C4-2B (cell line): Measurements from ENCODE around the gene HPDL.

Experiments used
- H3K27ac ChIP-seq: fragments of 450-650 bp; 2 replicates; pipeline ENCODE4 v1.5.1; 2017
- CTCF ChIP-seq: fragments of 450-650 bp; conservative IDR thresholded peaks from 2 replicates; pipeline ENCODE4 v1.5.1; 2017; ENCODE audit warnings: mild to moderate bottlenecking
- ZFX ChIP-seq: fragments of 450-650 bp; IDR thresholded peaks from 2 replicates; pipeline ENCODE4 v1.6.1; 2017

Gene HPDL

DNA sequence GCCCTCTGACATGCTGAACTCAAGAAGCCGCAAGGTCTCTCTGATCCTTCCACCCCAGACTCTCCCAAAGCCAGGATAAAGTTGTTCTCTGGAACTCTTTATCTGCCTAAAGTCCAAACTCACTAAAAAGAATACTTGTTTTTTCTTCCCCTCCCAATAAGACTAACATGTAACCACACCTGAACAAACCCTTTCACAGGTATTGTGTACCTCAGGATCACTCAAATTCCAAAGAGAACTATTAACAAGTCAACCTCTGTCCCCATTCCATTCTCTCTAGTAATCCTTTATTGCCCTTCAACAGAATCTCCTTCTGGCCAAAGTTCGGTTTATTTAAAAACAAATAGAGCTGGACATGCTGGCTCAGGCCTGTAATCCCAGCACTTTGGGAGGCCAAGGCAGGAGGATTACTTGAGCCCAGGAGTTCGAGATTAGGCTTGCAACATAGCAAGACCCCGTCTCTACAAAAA is 9.2 kb downstream of the HPDL start:
- TF ChIP-seq ZFX: no peak
- no peak overlapping the region for H3K27ac ChIP-seq

- no peak overlapping the region for H3K27ac ChIP-seq
- TF ChIP-seq CTCF (no peak), ZFX (no peak)
These were observed 11.1 kb downstream of the HPDL start for GRCh38 chr1:45337630-45338325.

DNA sequence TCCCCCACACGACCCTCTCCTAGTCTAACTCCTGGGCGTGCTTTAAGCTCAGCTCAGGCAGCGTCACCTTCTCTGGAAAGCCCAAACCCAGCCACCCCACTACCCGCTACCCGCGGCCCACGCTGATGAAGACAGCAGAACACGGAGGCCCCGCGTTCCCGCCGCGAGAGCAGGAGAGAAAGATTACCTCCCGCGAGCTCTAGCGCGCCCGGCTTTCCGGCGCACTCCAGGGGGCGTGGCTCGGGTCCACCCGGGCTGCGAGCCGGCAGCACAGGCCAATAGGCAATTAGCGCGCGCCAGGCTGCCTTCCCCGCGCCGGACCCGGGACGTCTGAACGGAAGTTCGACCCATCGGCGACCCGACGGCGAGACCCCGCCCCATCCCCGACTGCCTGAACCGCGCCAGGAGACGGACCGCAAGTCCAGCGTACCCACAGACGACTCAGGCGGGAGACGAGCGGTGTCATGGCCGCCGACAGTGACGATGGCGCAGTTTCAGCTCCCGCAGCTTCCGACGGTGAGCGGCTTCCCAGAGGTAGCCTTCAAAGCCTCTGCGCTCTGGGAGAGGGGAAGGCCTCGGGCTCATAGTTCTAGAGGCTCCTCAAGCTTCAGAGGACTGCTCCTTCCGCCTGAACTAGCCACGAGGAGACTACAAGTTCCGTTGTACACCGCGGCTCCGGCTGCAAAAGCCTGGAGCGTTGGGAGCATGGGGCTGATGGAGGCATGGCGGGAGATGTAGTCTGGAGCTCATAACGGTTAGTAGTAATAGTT is 13.3 kb downstream of the HPDL start, which contains the start of the genes MUTYH and TOE1:
MUTYH (minus strand) TSS at position 652 of the 770 bp plus-strand sequence. CDS start 5,935 bp downstream, outside the sequence.
TOE1 (plus strand) TSS at position 382 of the 770 bp plus-strand sequence; CDS start at position 465, 83 bp downstream.
- TF ChIP-seq CTCF (no peak), ZFX (no peak; the same call in 1 of the 2 replicates)
- peak within 1 kb of the TSS; percentile 94 for H3K27ac ChIP-seq

- no peak for TF ChIP-seq ZFX
- H3K27ac ChIP-seq: peak overlapping the region; percentile 94
These were observed 14.2 kb downstream of the HPDL start for GRCh38 chr1:45340816-45341466.

DNA sequence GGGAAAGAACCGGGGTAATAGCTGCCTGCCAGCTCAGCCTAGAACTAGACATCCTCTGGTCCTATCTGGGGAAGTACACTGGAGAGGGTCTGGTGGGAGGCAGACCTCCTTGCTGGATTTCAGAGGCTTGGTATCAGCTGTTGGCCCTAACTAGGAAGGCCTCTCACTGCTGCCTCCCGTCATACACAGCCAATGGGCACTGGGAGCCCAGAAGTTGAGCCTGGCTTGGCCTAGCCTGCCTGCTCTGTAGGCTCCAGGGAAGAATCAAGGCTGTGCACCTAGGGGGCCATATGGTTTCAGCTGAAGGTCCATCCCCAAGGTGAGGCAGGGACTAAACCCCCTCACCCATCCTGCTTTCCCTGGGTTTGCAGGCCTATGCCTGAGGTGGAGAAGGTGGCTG is 17.8 kb downstream of the HPDL start:
- TF ChIP-seq ZFX: no peak
- no peak for TF ChIP-seq CTCF
- no peak overlapping the region for H3K27ac ChIP-seq

GRCh38 chr1:45345014-45345413 is 18.3 kb downstream of the HPDL start:
- no peak for TF ChIP-seq ZFX
- TF ChIP-seq CTCF: no peak
- H3K27ac ChIP-seq: no peak overlapping the region

DNA sequence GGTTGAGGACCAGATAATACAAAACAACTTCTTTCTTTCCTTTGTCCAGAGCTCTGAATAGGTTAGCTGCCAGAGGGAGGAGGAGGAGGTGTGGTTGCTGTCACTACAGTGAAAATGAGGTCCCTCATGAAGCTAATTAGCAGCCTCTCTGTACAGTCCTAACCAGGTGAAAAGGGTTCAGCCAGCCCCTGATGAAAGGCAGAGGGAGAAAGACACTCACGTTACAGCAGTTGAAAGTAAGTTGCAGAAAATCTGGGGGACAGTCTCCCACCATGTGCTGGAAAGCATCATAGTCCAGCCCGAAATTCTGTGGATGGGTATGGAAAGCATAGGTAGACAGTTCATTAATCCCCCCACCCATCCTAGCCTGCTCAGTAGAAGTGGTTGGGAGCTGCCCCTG is 19.8 kb downstream of the HPDL start:
- TF ChIP-seq CTCF: no peak
- no peak for TF ChIP-seq ZFX
- H3K27ac ChIP-seq: no peak overlapping the region

DNA sequence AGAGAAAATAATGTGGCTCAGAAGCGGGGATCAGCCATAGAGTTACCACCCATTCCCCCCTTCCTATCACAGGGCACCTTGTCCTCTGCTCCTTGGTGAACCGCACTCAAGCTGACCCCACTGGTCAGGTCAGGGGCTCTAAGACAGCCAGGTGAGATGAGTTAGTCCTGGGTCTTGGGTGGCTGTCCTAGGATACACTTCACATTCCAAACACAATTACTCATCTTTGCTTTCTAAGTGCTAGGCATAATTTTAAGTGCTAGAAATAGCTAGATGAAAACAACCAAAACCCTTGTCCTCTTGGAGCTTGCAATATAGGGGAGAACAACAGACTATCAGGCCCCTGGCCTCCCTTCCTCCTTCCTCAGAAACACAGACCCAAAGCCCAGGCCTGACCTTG is 21.3 kb downstream of the HPDL start:
- TF ChIP-seq CTCF: no peak
- TF ChIP-seq ZFX: no peak
- peak overlapping the region; percentile 67 for H3K27ac ChIP-seq
